GM04503 (cell line): Measurements from ENCODE around the gene FGF23.

ENCODE experiments used
- DNase-seq: peaks from one replicate; pipeline ENCODE4 v3.0.0-alpha.2; 2012; ENCODE audit warnings: low read depth

The FGF23 gene

GRCh38 chr12:4383304-4383865, 3.9 kb upstream of the FGF23 start:
- no peak for DNase-seq

- no peak for DNase-seq
Observed at GRCh38 chr12:4380332-4380731, 820 bp upstream of the FGF23 start.

- DNase-seq, result no peak
Observed at GRCh38 chr12:4378772-4379171, 740 bp downstream of the FGF23 start.

GRCh38 chr12:4375449-4375848, 4.1 kb downstream of the FGF23 start:
- no peak for DNase-seq

- no peak for DNase-seq
Observed at GRCh38 chr12:4372653-4373052, 6.9 kb downstream of the FGF23 start.

GRCh38 chr12:4370265-4370664, 9.2 kb downstream of the FGF23 start:
- DNase-seq, result no peak

GRCh38 chr12:4369548-4369947, 10.0 kb downstream of the FGF23 start:
- no peak for DNase-seq

GRCh38 chr12:4366090-4366489, 13.4 kb downstream of the FGF23 start:
- DNase-seq, result no peak

GRCh38 chr12:4356041-4356327, 23.5 kb downstream of the FGF23 start:
- DNase-seq, result no peak

GRCh38 chr12:4355156-4356040, 24.1 kb downstream of the FGF23 start:
- no peak for DNase-seq

GRCh38 chr12:4353785-4354208, 25.7 kb downstream of the FGF23 start:
- no peak for DNase-seq

GRCh38 chr12:4346931-4347330, 32.6 kb downstream of the FGF23 start:
- no peak for DNase-seq

- no peak for DNase-seq
Observed at GRCh38 chr12:4331842-4332241, 47.7 kb downstream of the FGF23 start.

GRCh38 chr12:4331221-4331620, 48.3 kb downstream of the FGF23 start:
- no peak for DNase-seq

GRCh38 chr12:4330203-4330602, 49.3 kb downstream of the FGF23 start:
- no peak for DNase-seq

GRCh38 chr12:4327293-4327692, 52.2 kb downstream of the FGF23 start:
- no peak for DNase-seq

GRCh38 chr12:4325966-4326365, 53.5 kb downstream of the FGF23 start:
- DNase-seq, result no peak

- DNase-seq, result no peak
Observed at GRCh38 chr12:4324366-4324765, 55.1 kb downstream of the FGF23 start.

GRCh38 chr12:4323396-4323795, 56.1 kb downstream of the FGF23 start:
- DNase-seq, result no peak

GRCh38 chr12:4322726-4323125, 56.8 kb downstream of the FGF23 start:
- no peak for DNase-seq

- peak; percentile 71 for DNase-seq
Observed at GRCh38 chr12:4320853-4321701, 58.4 kb downstream of the FGF23 start, which contains the start of gene TIGAR. TIGAR (plus strand) TSS chr12:4321213; CDS start chr12:4321272, 59 bp downstream.

GRCh38 chr12:4320497-4320852, 59.0 kb downstream of the FGF23 start:
- DNase-seq, result no peak
